HEK293 (cell line): ENCODE results near the gene CD180.

Source experiments
- CTCF ChIA-PET: fragments of 350-600 bp; formaldehyde crosslinking; extraction: SDS; loops from one replicate; lab custom pipeline; 2021; ENCODE audit warnings: antibody characterized with exemption; lab: Yijun Ruan, JAX
- POLR2A ChIA-PET: fragments of 300-600 bp; formaldehyde crosslinking; extraction: SDS; loops from one replicate; lab custom pipeline; 2020; ENCODE audit warnings: antibody characterized with exemption, inconsistent platforms; lab: Yijun Ruan, JAX
- H3K27ac ChIP-seq: fragments of 200-500 bp; sonication (Bioruptor generic); 2 replicates; pipeline ENCODE4 v1.5.1; 2014; ENCODE audit warnings: low read depth, low read length, control low read depth, inconsistent platforms; ENCODE audit errors: extremely low read depth
- H3K36me3 ChIP-seq, 2 experiments: fragments of 200-500 bp in 1 of 2; sonication (Bioruptor generic) in 1 of 2; 1 replicate in 1 of 2; 2 replicates in 1 of 2; pipeline ENCODE4 v1.5.1; 2014 to 2017; ENCODE audit warnings: inconsistent platforms in 2 of 2, low read length in 2 of 2; ENCODE audit not compliant: control insufficient read depth in 2 of 2, insufficient read depth in 1 of 2
- H3K4me1 ChIP-seq: fragments of 200-500 bp; sonication (Bioruptor generic); 2 replicates; pipeline ENCODE4 v1.5.1; 2014; ENCODE audit warnings: mild to moderate bottlenecking, low read length, inconsistent platforms; ENCODE audit not compliant: control insufficient read depth, insufficient read depth
- H3K4me3 ChIP-seq: 2 replicates; pipeline ENCODE4 v1.5.1; 2011; ENCODE audit warnings: low read depth, mild to moderate bottlenecking, control low read depth, low read length, moderate library complexity
- H3K9me3 ChIP-seq: fragments of 200-500 bp; sonication (Bioruptor generic); 2 replicates; pipeline ENCODE4 v1.5.1; 2014; ENCODE audit warnings: low read depth, low read length, inconsistent platforms; ENCODE audit not compliant: control insufficient read depth, insufficient read depth
- CTCF ChIP-seq: fragments of 450-650 bp; formaldehyde crosslinking; IDR thresholded peaks from 2 replicates; pipeline ENCODE4 v1.5.1; 2016; ENCODE audit warnings: missing biosample characterization, missing genetic modification characterization
- ELK4 ChIP-seq: IDR thresholded peaks from 2 replicates; pipeline ENCODE4 v1.6.1; 2011; ENCODE audit warnings: mild to moderate bottlenecking, low read depth, low read length, borderline replicate concordance
- GLIS2 ChIP-seq: fragments of 450-650 bp; formaldehyde crosslinking; IDR thresholded peaks from 2 replicates; pipeline ENCODE4 v1.5.1; 2016; ENCODE audit warnings: missing biosample characterization, missing genetic modification characterization
- IKZF3 ChIP-seq: fragments of 450-650 bp; IDR thresholded peaks from 2 replicates; pipeline ENCODE4 v1.5.0; 2018; ENCODE audit warnings: missing biosample characterization, mild to moderate bottlenecking, missing genetic modification characterization, moderate library complexity
- SCRT1 ChIP-seq: fragments of 450-650 bp; formaldehyde crosslinking; IDR thresholded peaks from 2 replicates; pipeline ENCODE4 v1.5.1; 2016; ENCODE audit warnings: missing biosample characterization, missing genetic modification characterization, borderline replicate concordance
- SCRT2 ChIP-seq: fragments of 450-650 bp; formaldehyde crosslinking; IDR thresholded peaks from 2 replicates; pipeline ENCODE4 v1.5.1; 2016; ENCODE audit warnings: missing biosample characterization, missing genetic modification characterization
- ZBTB17 ChIP-seq: fragments of 450-650 bp; formaldehyde crosslinking; IDR thresholded peaks from 2 replicates; pipeline ENCODE4 v1.5.1; 2016; ENCODE audit warnings: missing biosample characterization, missing genetic modification characterization
- ZBTB21 ChIP-seq: fragments of 450-650 bp; formaldehyde crosslinking; IDR thresholded peaks from 2 replicates; pipeline ENCODE4 v1.5.1; 2017; ENCODE audit warnings: missing biosample characterization, missing genetic modification characterization
- ZBTB6 ChIP-seq: fragments of 450-650 bp; formaldehyde crosslinking; IDR thresholded peaks from 2 replicates; pipeline ENCODE4 v1.5.1; 2017; ENCODE audit warnings: missing biosample characterization, missing genetic modification characterization
- ZEB2 ChIP-seq: fragments of 450-650 bp; formaldehyde crosslinking; IDR thresholded peaks from 2 replicates; pipeline ENCODE4 v1.5.1; 2016; ENCODE audit warnings: missing biosample characterization, missing genetic modification characterization
- ZFHX2 ChIP-seq: fragments of 450-650 bp; formaldehyde crosslinking; conservative IDR thresholded peaks from 2 replicates; pipeline ENCODE4 v1.5.1; 2016; ENCODE audit warnings: missing biosample characterization, missing genetic modification characterization
- ZNF121 ChIP-seq: fragments of 450-650 bp; formaldehyde crosslinking; IDR thresholded peaks from 2 replicates; pipeline ENCODE4 v1.5.1; 2016; ENCODE audit warnings: missing biosample characterization, missing genetic modification characterization
- ZNF184 ChIP-seq: fragments of 450-650 bp; IDR thresholded peaks from 2 replicates; pipeline ENCODE4 v1.5.1; 2018; ENCODE audit warnings: missing biosample characterization, mild to moderate bottlenecking, missing genetic modification characterization
- ZNF23 ChIP-seq: fragments of 450-650 bp; formaldehyde crosslinking; IDR thresholded peaks from 2 replicates; pipeline ENCODE4 v1.5.1; 2016; ENCODE audit warnings: missing biosample characterization, missing genetic modification characterization, borderline replicate concordance
- ZNF248 ChIP-seq: fragments of 450-650 bp; formaldehyde crosslinking; IDR thresholded peaks from 2 replicates; pipeline ENCODE4 v1.5.1; 2017; ENCODE audit warnings: missing biosample characterization, missing genetic modification characterization
- ZNF266 ChIP-seq: fragments of 450-650 bp; formaldehyde crosslinking; IDR thresholded peaks from 2 replicates; pipeline ENCODE4 v1.5.1; 2016; ENCODE audit warnings: missing biosample characterization, missing genetic modification characterization, low read depth
- ZNF302 ChIP-seq: fragments of 450-650 bp; formaldehyde crosslinking; IDR thresholded peaks from 2 replicates; pipeline ENCODE4 v1.5.1; 2016; ENCODE audit warnings: missing biosample characterization, missing genetic modification characterization, low read depth
- ZNF335 ChIP-seq: fragments of 450-650 bp; formaldehyde crosslinking; conservative IDR thresholded peaks from 2 replicates; pipeline ENCODE4 v1.5.1; 2016; ENCODE audit warnings: missing biosample characterization, missing genetic modification characterization
- ZNF473 ChIP-seq: fragments of 450-650 bp; formaldehyde crosslinking; IDR thresholded peaks from 2 replicates; pipeline ENCODE4 v1.5.1; 2017; ENCODE audit warnings: missing biosample characterization, missing genetic modification characterization
- ZNF596 ChIP-seq: fragments of 450-650 bp; IDR thresholded peaks from 2 replicates; pipeline ENCODE4 v1.5.0; 2018; ENCODE audit warnings: missing biosample characterization, mild to moderate bottlenecking, missing genetic modification characterization, moderate library complexity
- ZNF600 ChIP-seq: fragments of 450-650 bp; formaldehyde crosslinking; IDR thresholded peaks from 2 replicates; pipeline ENCODE4 v1.5.1; 2016; ENCODE audit warnings: missing biosample characterization, missing genetic modification characterization
- ZNF654 ChIP-seq: fragments of 450-650 bp; formaldehyde crosslinking; IDR thresholded peaks from 2 replicates; pipeline ENCODE4 v1.5.1; 2016; ENCODE audit warnings: low read depth, missing biosample characterization, missing genetic modification characterization
- ZNF660 ChIP-seq: fragments of 450-650 bp; IDR thresholded peaks from 2 replicates; pipeline ENCODE4 v1.5.1; 2018; ENCODE audit warnings: missing biosample characterization, mild to moderate bottlenecking, missing genetic modification characterization
- ZNF701 ChIP-seq: fragments of 450-650 bp; formaldehyde crosslinking; IDR thresholded peaks from 2 replicates; pipeline ENCODE4 v1.5.1; 2016; ENCODE audit warnings: missing biosample characterization, missing genetic modification characterization
- ZNF747 ChIP-seq: fragments of 450-650 bp; formaldehyde crosslinking; IDR thresholded peaks from 2 replicates; pipeline ENCODE4 v1.5.1; 2016; ENCODE audit warnings: missing biosample characterization, missing genetic modification characterization
- ZNF776 ChIP-seq: fragments of 450-650 bp; formaldehyde crosslinking; IDR thresholded peaks from 2 replicates; pipeline ENCODE4 v1.5.0; 2017; ENCODE audit warnings: missing biosample characterization, missing genetic modification characterization, borderline replicate concordance
- ZSCAN30 ChIP-seq: fragments of 450-650 bp; IDR thresholded peaks from 2 replicates; pipeline ENCODE4 v1.5.1; 2018; ENCODE audit warnings: missing biosample characterization, mild to moderate bottlenecking, missing genetic modification characterization, moderate library complexity
- TF ChIP-seq, protein P1 (sequence below): fragments of 450-650 bp; formaldehyde crosslinking; IDR thresholded peaks from 2 replicates; pipeline ENCODE4 v1.5.1; 2016; ENCODE audit warnings: missing biosample characterization, missing genetic modification characterization
- TF ChIP-seq, protein P2 (sequence below): fragments of 450-650 bp; formaldehyde crosslinking; IDR thresholded peaks from 2 replicates; pipeline ENCODE4 v1.5.1; 2016; ENCODE audit warnings: missing biosample characterization, missing genetic modification characterization
- TF ChIP-seq, protein P3 (sequence below): fragments of 450-650 bp; formaldehyde crosslinking; IDR thresholded peaks from 2 replicates; pipeline ENCODE4 v1.5.1; 2016; ENCODE audit warnings: missing biosample characterization, missing genetic modification characterization

Gene CD180

DNA sequence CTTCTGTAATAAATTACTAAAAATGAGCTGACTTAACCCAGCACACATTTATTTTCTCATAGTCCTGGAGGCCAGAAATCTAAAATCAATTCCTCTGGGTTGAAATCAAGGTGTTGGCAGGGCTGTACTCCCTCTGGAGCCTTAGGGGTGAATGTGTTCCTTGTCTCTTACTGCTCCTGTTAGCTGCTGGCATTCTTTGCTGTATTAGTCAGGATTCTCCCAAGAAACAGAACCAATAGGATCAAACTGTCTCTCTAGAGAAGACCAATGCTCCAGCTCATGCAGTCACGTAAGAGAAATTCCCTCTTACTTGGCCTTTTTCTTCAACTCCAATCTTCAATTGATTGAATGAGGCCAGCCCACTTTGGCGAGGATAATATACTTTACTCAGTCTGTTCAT is 15.3 kb upstream of the CD180 start:
- CTCF ChIA-PET: interaction anchor here (0.6 to 0.8 kb wide), 3 partner anchors 10 to 332 kb away, joined by 3 read pairs; no protein-coding TSS in a partner anchor
- Histone ChIP-seq H3K4me1 (no peaks in the 10 kb centered on the region), H3K9me3 (no peaks in the 10 kb centered on the region)

GRCh38 chr5:67209141-67209771 is 12.7 kb upstream of the CD180 start:
- Histone ChIP-seq H3K27ac (no peak overlapping the region), H3K4me3 (no peak overlapping the region), H3K4me1 (no peaks in the 10 kb centered on the region), H3K9me3 (no peaks in the 10 kb centered on the region), H3K36me3 (no peaks in the 10 kb centered on the region)
- ChIA-PET POLR2A (no interaction called here), CTCF (interaction anchor here (0.5 to 2.3 kb wide), 23 partner anchors 10 to 636 kb away, joined by 3 to 12 read pairs (median 3); no protein-coding TSS in a partner anchor)
- TF ChIP-seq SCRT1: no peak
- TF ChIP-seq ZBTB21 (tag by site-specific recombination): peak; percentile 12; the same call in 1 of the 2 replicates
- TF ChIP-seq ZNF596 (tag by site-specific recombination): no peak
- no peak for TF ChIP-seq ZNF776 (tag by site-specific recombination)
- TF ChIP-seq, protein P1, sequence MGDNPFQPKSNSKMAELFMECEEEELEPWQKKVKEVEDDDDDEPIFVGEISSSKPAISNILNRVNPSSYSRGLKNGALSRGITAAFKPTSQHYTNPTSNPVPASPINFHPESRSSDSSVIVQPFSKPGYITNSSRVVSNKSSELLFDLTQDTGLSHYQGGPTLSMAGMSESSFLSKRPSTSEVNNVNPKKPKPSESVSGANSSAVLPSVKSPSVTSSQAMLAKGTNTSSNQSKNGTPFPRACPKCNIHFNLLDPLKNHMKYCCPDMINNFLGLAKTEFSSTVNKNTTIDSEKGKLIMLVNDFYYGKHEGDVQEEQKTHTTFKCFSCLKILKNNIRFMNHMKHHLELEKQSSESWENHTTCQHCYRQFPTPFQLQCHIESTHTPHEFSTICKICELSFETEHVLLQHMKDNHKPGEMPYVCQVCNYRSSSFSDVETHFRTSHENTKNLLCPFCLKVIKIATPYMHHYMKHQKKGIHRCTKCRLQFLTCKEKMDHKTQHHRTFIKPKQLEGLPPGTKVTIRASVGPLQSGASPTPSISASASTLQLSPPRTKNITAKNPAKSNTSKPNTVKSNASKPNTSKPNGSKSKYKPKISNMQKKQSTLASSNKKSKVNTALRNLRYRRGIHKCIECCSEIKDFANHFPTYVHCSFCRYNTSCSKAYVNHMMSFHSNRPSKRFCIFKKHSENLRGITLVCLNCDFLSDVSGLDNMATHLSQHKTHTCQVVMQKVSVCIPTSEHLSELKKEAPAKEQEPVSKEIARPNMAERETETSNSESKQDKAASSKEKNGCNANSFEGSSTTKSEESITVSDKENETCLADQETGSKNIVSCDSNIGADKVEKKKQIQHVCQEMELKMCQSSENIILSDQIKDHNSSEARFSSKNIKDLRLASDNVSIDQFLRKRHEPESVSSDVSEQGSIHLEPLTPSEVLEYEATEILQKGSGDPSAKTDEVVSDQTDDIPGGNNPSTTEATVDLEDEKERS (tag by site-specific recombination): no peak
- TF ChIP-seq ZNF660 (tag by site-specific recombination): peak; percentile 96
- TF ChIP-seq ZNF23 (tag by site-specific recombination): no peak
- TF ChIP-seq ZBTB17: peak; percentile 54
- TF ChIP-seq SCRT2 (tag by site-specific recombination): no peak
- TF ChIP-seq GLIS2 (tag by site-specific recombination): no peak
- no peak for TF ChIP-seq ZBTB6 (tag by site-specific recombination)
- TF ChIP-seq ZSCAN30: 0 out of 2 replicates have a peak, but pooled peaks have one; percentile 60
- TF ChIP-seq, protein P2, sequence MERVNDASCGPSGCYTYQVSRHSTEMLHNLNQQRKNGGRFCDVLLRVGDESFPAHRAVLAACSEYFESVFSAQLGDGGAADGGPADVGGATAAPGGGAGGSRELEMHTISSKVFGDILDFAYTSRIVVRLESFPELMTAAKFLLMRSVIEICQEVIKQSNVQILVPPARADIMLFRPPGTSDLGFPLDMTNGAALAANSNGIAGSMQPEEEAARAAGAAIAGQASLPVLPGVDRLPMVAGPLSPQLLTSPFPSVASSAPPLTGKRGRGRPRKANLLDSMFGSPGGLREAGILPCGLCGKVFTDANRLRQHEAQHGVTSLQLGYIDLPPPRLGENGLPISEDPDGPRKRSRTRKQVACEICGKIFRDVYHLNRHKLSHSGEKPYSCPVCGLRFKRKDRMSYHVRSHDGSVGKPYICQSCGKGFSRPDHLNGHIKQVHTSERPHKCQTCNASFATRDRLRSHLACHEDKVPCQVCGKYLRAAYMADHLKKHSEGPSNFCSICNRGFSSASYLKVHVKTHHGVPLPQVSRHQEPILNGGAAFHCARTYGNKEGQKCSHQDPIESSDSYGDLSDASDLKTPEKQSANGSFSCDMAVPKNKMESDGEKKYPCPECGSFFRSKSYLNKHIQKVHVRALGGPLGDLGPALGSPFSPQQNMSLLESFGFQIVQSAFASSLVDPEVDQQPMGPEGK: no peak
- TF ChIP-seq ZNF600 (tag by site-specific recombination): peak; percentile 89
- TF ChIP-seq IKZF3 (tag by site-specific recombination): peak; percentile 23; the same call in 1 of the 2 replicates
- TF ChIP-seq ZNF184 (tag by site-specific recombination): no peak
- TF ChIP-seq ELK4: no peak
- 0 out of 2 replicates have a peak, but pooled peaks have one; percentile 25 for TF ChIP-seq ZNF335
- no peak for TF ChIP-seq ZNF747
- peak; percentile 89 for TF ChIP-seq CTCF (tag by site-specific recombination)
- TF ChIP-seq ZNF302: no peak
- TF ChIP-seq ZNF654 (tag by site-specific recombination): peak; percentile 100

More for the DNA sequence above, 15.3 kb upstream of the CD180 start:
- POLR2A ChIA-PET: no interaction called here
- TF ChIP-seq ZNF121 (tag by site-specific recombination) (no peak), ZNF266 (tag by site-specific recombination) (no peak), ZNF701 (tag by site-specific recombination) (no peak), ZFHX2 (no peak), ZNF473 (no peak), ZEB2 (tag by site-specific recombination) (no peak), ZNF248 (tag by site-specific recombination) (no peak)
- TF ChIP-seq, protein P3, sequence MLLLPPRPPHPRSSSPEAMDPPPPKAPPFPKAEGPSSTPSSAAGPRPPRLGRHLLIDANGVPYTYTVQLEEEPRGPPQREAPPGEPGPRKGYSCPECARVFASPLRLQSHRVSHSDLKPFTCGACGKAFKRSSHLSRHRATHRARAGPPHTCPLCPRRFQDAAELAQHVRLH (tag by site-specific recombination): no peak
- no peak overlapping the region for H3K27ac ChIP-seq
- no peaks in the 10 kb centered on the region for H3K36me3 ChIP-seq
- no peak overlapping the region for H3K4me3 ChIP-seq
